Inflammatory macrophage treated with lipopolysaccharide for 4 hours (primary cell): ENCODE results near the gene MYO18A.
"Not testable (repeated sequence)": the region's sequence is repeated elsewhere in the genome, so short reads cannot be mapped to it uniquely, and the experiment has no call there.

Source experiments
- DNase-seq: peaks from one replicate; pipeline ENCODE4 v3.0.0-alpha.2; 2020

MYO18A gene

DNA sequence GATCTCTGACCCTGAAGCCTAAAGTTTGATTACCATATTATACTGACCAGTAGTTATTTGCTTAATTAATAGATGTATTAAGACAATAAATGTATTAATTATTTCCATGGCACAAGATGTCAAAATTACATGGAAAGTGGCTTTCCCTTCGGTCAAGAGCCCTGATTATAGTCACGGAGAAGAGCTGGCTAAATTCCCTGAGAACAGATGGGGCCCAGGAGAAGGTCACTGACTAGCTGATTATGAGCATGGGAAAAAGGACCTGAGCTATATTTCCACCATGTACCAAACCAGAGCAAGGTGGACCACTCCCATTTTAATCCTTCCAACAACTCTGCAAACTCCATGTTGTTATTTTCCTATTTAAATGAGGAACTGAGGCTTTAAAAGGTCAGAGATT is 12.9 kb upstream of the MYO18A start:
- no peak for DNase-seq

- no peak for DNase-seq
Observed at GRCh38 chr17:29190592-29191207, 10.5 kb upstream of the MYO18A start.

DNA sequence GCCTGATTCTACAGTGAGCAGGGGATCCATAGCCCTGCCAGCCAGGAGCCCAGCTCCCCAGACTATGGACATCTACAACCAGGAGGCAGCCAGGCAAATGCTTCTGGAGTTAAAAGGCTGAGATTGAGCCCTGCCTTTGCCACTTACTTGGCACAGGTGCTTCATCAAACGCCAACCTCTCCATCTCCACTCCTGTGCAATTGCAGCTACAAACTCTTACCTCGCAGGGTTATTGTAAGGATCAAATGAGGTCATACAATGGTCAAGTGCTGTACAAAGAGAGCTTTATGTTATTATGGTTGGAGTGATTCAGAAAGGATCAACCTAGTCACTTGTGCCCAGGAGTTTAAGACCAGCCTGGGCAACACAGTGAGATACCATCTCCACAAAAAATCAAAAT is 9.8 kb upstream of the MYO18A start:
- no peak for DNase-seq

DNA sequence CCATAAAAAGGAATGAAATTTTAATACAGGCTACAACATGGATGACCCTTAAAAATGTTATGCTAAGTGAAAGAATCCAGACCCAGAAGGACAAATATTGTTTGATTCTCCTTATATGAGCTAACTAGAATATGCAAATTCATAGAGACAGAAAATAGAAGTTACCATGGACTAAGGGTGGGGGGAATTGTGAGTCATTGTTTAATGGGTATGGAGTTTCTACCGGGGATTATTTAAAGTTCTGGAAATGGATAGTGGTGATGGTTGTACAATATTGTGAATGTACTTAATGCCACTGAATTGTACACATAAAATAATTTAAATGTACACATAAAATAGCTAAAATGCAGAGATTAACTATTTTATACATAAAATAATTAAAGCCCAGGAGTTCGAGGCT is 9.2 kb upstream of the MYO18A start:
- DNase-seq: no peak

DNA sequence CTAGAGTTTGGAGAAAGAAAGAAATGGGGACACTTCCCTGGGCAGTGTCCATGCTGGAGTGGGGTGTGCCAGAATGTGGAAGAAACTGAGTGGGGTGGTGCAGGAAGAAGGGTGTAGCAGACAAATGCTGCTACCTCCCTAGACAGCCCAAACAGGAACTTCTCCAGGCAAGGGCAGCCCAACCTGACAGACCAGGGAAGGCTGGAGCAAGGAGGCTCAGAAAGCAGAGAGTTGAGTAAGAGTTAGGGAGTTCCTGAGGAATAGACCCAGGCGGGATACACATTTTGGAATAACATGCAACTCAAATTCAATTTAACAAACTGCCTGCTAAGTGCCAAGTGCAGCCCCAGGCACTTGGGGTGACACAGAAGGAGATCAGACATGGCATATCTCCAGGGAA is 1.0 kb upstream of the MYO18A start:
- DNase-seq: no peak

DNA sequence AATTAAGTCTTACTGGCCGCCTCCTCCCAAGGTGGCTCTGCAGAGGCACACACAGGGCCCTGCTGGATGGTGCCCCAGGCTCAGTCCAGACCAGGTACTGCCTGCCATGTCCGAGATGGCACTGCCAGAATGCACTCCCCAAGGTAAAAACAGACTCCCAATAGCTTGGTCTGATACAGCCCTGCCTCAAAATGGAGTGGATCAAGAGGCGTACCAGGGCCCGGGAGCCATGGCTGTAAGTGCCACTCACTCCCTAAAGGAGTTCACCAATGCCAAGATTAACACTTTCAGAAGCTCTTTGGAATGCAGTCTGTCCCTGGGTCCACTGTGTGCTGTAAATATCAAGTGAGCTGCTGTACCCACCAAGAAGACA is 576 bp upstream of the MYO18A start:
- no peak for DNase-seq

DNA sequence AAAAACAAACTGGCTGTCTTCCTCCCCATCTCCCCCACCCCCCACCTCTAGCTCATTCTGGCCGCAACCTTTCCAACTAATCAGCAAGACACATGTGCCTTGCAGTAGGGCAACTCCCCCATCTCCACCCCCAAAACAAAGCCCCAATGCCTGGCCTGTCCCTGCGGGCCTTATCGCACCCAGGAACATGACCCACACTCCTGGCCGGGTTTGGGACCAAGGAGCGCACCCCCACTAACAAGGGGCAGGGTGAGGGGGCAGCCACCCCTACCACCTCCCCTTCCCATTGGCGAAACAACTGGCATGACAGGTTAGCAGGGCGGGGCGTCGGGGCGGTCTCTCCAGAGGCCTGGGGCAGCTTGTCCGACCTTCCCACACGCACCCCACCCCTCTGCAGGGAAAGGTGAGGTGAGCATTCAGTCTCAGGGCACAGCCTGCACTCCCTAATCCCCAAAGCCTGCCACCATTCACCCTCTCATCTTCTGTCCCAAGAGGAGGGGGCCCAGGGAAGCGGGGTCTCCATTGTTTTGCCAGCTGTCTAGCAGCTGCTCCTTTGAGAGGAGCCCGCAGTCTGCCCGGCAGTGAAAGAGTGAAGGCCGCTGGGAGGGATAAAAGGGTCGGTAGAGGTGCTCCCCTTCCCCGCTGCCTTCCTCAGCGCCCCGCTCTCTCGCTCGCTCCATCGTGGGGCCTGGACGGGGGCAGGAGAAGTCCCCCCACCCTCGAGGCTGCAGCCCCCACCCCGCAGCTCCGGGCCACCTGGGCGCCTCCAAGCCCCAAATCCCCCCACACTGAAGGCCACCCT is 765 bp downstream of the MYO18A start:
- no peak for DNase-seq

GRCh38 chr17:29178750-29179231 is 1.4 kb downstream of the MYO18A start:
- DNase-seq: no peak

GRCh38 chr17:29177871-29178749 is 2.1 kb downstream of the MYO18A start:
- no peak for DNase-seq

GRCh38 chr17:29177541-29177870 is 2.7 kb downstream of the MYO18A start:
- no peak for DNase-seq

GRCh38 chr17:29176558-29177351 is 3.4 kb downstream of the MYO18A start:
- DNase-seq: no peak

DNA sequence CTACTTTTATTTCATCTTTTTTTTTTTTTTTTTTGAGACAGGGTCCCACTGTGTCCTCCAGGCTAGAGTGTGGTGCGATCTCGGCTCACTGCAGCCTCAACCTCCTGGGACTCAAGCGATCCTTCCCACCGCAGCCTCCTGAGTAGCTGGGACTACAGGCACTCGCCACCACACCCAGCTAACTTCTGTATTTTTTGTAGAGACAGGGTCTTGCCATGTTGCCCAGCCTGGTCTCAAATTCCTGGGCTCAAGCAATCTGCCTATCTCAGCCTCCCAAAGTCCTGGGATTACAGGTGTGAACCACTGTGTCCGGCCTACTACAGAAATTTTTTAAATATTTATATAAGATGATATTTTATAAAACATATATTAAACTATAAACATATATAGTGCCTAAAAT is 4.8 kb downstream of the MYO18A start:
- no peak for DNase-seq

DNA sequence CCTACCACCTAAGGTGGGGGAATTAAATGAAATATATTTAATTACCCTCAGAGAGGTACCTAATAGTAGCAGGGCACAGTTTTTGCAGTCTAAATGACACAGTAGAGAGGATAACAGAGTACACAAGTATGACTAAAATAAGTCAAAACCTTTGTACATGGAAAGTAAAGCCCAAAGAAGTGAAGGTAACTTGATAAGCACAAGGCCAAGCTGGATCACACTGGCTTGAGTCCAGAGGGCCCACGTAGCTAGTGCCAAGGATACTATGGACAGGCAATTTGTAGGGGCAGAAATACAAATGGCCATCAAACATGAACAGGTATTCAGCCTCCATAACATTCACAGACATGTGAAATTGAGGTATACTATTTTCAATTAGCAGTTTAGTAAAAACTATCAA is 7.6 kb downstream of the MYO18A start:
- no peak for DNase-seq

- no peak for DNase-seq
Observed at GRCh38 chr17:29170682-29171081, 9.5 kb downstream of the MYO18A start.

DNA sequence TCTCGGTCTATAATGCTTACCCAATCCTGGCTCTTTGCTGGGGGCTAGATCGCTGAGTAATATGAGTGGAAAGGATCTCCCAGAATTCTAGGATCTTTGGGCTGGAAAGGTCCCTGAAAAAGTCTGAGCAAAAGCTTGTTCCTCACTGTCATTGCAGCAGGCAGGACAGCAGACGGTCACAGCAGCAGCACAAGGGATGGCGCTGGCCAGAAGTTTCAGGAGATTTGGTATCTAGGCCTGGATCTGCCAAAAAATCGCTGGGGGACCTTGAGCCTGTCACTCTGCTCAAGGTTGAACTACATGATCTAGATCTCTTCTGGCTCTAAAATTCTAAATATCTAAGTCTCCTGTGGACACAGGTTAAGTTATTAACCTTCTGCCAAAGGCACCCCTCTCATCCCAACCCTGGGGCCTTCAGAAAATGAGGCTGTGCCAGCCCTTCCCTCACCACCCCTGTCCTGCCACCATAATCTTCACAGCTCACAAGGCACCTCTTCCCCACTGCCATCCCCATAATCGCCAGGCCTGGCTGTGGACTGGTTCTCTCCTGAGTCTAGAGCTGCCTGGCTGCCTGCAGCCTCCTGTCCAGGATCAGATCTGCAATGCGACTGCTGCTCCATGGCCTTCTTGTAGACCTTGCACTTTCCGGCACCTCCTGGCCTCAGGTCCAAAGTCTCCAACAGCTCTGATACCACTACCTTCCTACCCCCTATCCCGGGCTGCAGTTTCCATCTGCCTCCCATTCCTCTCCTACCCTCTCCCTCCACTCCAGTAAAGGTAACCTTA is 10.2 kb downstream of the MYO18A start:
- DNase-seq: no peak

DNA sequence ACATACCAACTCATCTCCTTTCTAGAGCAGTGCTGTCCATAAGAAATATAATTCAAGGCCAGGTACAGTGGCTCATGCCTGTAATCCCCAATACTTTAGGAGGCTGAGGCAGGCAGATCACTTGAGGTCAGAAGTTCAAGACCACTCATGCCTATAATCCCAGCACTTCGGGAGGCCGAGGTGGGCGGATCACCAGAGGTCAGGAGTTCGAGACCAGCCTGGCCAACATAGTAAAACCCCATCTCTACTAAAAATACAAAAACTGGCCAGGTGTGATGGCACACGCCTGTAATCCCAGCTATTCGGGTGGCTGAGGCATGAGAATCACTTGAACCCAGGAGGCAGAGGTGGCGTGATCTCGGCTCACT is 11.5 kb downstream of the MYO18A start:
- not testable (repeated sequence) for DNase-seq

DNA sequence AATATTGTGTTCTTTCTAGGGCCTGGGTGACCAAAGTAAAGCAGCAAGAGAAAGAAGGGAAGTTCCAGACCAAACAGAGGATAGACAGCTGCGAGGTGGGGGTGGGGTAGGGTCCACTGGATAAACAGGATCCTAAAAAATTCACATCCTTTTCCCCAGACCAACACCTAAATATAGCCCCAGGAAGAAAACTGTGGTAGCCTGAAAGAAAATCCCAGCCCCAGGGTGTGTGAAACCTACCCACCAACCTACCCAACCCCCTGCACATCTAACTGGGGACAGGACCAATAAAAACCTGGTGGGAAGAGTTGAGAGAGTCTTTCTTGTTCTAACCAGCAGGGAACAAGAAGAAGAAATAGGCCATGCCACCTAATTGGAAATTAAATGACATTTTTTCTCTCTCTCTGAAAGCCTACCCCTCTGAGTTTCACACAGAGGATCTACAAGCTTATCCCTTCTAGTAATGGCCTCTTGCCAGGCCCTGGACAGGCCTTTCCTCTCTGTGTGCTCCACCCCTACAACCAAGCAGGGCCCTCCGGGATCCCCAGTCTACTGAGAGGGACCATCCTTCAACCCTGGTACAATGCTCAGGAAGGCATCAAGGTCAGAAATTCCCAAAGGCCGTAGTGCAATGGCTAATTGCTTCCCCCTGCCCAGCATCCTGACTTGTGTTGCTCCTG is 12.0 kb downstream of the MYO18A start:
- no peak for DNase-seq

GRCh38 chr17:29167393-29168078 is 12.7 kb downstream of the MYO18A start:
- DNase-seq: no peak

DNA sequence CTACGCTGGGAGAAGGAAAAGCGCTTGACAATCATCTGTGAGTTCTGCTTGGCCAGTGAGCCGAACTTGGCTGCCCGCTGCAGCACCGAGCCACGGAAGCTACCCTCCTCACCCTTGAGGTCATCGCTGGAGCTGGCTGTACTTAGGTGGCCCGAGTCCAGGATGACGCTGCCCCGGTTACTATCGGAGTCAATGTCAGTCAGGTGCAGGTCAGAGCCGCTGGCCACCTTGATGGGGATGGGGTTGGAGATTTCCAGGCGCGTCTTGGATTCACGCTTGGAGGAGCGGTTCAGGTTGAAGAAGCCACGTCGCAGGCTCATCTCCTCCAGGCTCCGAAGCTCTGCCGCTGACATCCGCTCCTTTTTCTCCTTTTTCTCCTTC is 13.7 kb downstream of the MYO18A start:
- no peak for DNase-seq

- DNase-seq: no peak
Observed at GRCh38 chr17:29165800-29166506, 14.2 kb downstream of the MYO18A start.
